NCI-H2196 (cell line): ENCODE measurements around the gene GLS2.
"Not testable (repeated sequence)": the region's sequence is repeated elsewhere in the genome, so short reads cannot be mapped to it uniquely, and the experiment has no call there.

Source experiments
- DNase-seq: peaks from one replicate; lab custom pipeline; 2025; ENCODE audit not compliant: unreplicated experiment; lab: John Stamatoyannopoulos, UW

The GLS2 gene

DNA sequence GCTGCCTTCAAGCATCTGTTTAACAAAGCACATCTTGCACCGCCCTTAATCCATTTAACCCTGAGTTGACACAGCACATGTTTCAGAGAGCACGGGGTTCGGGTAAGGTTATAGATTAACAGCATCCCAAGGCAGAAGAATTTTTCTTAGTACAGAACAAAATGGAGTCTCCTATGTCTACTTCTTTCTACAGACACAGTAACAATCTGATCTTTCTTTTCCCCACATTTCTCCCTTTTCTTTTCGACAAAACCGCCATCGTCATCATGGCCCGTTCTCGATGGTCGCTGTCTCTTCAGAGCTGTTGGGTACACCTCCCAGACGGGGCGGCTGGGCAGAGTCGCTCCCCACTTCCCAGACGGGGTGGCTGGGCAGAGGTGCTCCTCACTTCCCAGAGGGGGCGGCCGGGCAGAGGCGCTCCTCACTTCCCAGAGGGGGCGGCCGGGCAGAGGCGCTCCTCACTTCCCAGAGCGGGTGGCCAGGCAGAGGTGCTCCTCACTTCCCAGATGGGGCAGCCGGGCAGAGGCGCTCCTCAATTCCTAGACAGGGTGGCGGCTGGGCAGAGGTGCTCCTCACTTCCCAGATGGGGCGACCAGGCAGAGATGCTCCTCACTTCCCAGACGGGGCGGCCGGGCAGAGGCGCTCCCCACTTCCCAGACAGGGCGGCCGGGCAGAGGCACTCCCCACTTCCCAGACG lies 5.6 kb upstream of the GLS2 start:
- DNase-seq = not testable (repeated sequence)

DNA sequence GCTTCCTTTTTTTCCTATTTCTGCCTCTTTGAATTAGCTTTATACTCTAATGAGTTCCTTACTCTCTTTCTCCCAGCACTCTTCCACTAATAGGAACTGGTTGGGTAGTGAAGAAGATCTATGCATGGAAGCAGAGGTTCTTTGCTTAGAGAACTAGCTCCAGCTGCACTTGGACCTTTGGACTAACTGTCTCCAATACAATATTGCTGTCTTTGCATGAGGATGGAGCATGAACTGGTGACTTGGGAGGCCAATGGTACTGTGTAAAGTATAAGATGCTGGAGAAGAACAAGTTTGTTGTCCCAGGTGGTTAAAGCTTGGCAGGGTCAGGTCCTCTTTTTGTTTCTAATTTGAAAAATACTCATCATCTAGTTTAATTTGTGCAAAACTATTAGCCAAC lies 2.4 kb upstream of the GLS2 start:
- no peak for DNase-seq

DNA sequence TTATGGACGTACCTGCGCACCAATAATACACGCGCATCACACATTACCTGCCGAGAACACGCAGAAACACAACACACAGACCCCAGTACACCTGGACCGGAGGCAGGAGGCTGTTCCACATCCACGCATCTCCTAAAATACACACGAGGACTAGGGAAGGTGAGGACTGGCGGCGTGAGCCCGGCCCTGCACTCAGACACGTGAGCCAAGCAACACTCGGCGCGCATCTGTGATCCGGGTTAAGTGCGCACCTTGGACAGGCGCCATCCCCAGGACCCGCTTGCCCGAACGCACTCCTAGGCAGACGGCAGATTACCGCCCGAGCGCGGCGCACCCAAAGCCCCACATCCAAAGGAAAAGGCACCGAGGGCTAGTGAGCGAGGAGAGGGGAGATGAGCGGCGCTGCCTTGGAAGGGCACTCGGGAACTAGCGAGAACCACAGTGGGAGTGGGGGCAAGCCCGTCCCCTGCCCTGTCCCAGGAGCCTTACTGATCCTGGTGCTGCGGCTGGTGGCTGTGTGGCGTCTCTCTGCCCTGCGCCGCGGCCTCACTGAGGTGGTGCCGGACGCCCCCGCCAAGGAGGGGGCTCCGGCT lies 417 bp downstream of the GLS2 start:
- DNase-seq = peak; percentile 60

DNA sequence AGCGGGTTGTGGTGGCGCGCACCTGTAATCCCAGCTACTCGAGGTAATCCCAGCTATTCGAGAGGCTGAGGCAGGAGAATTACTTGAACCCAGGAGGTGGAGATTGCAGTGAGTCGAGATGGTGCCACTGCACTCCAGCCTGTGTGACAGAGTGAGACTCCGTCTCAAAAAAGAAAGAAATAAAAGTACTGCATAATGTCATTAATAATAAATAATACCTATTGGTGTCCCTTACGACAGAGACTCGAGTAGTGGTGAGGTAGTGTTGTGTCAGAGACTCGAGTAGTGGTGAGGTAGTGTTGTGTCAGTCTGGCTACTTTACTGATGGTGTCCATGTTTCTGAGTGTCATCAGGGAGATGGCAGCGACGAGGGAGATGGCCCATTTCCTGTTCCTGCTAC lies 1.3 kb downstream of the GLS2 start:
- DNase-seq = no peak

DNA sequence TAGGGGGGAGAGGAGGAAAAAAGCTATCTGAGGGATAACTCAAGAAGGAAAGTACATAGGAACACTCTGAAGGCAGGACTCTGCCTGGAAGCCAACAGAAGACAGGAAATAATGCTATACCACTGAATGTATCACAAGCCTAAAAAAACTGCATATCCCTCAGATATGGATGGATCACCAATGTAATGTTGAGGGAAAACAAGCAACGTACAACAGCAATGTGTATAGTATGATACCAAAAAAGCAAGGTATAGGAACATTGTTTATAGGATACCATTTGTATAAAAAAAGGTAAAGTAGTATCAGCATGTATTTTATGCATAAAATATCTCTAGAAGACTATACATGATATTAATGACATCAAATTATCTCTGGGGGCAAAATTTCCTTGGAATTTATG lies 3.4 kb downstream of the GLS2 start:
- DNase-seq = no peak

DNA sequence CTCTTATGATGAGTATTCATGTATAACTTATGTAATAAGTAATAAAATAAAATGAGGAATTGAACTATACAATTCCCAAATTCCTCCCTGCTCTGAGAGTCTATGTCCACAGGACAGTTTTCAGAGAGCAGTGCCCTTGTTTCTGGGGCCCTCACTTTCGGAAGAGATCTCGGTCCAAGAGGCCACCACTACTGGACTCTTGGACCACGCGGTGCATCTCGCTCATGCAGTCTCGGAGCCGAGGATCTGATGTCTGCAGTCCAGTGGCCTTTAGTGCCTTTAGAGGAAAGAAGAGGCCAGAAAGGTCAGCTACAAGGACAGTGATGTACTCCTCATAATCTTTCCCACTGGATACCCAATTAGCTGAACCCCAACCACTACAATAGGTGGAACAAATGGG lies 8.3 kb downstream of the GLS2 start:
- DNase-seq = no peak

- no peak for DNase-seq
Observed at GRCh38 chr12:56477521-56478225, 10.3 kb downstream of the GLS2 start.

DNA sequence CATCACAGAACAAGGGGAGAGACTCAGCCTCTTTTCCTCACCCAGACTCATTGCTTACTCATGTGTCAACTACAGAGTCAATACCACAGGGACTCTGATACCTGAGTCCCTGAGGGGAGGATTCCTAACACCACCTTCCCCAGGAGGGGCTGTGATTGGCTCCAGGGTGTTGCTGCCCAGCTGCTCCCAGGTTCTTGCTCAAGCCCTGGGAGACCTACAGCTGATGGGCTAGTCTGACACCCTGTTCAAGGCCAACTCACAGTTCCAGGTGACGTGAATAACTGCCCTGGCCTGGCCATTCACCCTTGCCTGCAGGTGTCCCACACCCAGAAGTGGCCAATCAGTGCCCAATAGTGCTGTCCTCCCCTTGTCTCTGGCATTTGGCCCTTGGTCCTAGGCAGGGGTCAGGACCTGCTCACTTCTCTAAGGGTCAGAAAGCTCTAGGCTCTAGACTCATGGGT lies 11.0 kb downstream of the GLS2 start:
- no peak for DNase-seq

DNA sequence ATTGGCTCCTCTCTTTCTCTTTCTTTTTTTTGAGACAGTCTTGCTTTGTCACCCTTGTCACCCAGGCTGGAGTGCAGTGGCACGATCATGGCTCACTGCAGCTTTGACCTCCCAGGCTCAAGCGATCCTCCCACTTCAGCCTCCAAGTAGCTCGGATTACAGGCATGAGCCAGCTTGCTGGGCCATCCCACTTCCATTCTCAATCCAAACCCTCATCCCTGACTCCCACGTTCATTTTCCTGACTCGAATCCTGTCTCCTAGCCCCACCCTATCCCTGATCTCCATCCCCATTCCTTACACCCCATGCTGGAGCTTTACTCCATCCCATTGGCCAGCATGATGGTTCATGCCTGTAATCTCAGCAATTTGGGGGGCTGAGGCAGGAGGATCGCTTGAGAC lies 11.8 kb downstream of the GLS2 start:
- no peak for DNase-seq

- DNase-seq = no peak
Observed at GRCh38 chr12:56474389-56474788, 13.6 kb downstream of the GLS2 start.

GRCh38 chr12:56469007-56469930 lies 18.7 kb downstream of the GLS2 start:
- DNase-seq = no peak

DNA sequence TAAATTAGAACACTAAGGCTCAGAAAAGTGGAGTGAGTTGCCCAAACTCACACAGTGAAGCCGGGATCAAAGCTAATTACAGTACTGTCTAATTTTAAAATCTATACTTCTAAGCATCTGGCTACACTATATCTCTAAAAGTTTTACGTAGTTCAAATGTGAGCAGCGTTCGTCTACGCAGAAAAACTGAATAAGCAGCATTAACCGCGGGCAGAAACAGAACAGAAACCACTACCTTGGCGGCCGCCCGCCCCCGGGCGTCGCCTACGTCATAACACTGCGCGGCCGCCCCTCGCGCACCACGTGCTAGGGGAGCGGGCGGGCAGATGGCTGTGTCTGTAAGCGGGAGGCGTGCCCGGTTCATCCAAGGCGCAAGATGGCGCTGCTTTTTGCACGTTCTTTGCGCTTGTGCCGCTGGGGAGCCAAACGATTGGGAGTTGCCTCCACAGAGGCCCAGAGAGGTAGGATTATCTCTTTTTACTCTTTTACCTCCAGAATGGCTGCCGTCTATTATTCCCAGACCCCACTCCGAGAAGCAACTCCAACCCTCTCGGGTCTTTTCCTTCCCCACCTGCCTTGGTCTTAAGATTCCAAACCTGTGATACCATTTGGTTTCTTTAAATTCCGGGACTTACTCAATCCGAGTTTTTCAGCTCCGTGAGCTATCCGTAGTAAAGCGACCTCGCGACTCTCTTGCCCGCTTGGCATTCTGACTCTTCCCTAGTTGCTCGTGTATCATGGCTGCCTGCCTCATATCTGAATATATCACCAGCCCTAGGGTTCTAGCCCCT lies 19.6 kb downstream of the GLS2 start, which contains the start of gene SPRYD4:
TSS of gene SPRYD4 (plus strand) at position 363 of the 791 bp plus-strand sequence. CDS start at position 377, 14 bp downstream.
- peak; percentile 96 for DNase-seq

DNA sequence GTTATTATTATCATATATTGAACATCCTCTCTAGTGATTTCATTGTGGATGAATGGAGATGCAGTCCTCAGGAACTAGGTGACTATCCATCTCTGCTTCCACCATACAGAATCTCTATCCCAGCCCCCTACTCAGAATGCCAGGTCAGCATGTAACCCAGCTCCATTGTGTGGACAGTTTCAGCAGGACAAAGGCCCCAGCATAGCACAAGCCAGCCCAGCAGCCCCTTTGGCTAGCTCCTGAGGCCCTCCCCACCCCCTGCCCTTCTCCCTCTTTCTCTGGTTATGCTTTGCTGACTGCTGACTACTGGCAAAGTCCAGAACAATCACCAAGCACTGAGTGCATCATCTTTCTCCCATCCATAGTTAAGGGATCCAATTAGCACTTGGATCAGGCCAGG lies 25.4 kb downstream of the GLS2 start:
- DNase-seq = no peak

DNA sequence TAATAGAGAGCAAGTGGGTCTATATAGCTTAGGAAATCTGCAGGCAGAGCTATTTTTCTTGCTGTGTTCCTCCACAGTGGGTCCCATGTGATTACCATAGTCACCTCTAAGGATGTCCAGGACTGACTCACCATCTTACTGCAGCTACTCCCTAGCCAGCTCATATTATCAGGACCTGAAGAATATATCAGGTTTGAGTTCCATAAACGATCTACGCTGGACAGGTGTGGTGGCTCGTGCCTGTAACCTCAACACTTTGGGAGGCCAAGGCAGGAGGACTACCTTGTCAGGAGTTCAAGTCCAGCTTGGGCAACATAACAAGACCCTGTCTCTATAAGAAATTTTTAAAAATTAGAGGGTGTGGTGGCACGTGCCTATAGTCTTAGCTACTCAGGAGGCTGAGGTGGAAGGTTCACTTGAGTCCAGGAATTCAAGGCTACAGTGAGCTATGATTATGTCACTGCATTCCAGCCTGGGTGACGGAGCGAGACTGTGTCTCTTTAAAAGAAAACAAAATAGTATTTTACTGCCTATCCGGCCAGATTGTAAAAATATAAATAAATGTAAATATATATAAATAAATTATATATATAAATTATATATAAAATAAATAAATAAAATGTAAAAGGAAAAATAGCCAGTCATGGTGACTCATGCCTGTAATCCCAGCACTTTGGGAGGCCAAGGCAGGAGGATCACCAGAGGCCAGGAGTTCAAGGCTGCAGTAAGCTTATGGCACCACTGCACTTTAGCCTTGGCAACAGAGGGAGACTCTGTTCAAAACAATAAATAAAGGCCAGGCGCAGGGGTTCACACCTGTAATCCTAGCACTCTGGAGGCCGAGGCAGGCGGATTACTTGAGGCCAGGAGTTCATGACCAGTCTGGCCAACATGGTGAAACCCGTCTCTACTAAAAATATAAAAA lies 26.5 kb downstream of the GLS2 start:
- no peak for DNase-seq

- DNase-seq = no peak
Observed at GRCh38 chr12:56457817-56458216, 30.1 kb downstream of the GLS2 start.

DNA sequence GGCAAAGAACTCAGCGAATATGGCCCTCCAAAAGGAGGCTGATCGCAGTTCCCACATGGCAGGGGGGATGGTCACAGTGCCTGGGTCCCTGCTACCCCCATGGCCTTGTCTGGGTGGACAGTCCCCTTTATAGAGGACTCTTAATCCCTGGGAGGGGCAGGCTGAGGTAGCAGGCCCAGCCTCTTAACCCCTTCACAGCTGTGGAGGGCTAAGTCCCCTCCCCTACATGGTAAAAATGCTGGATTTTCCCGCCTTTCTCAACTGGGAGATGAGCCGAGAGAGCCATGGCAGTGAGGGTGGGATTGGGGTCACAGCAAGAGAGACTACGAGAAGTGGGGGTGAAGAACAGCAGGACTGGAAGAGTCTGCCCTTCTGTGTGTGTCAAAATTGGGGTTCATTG lies 33.4 kb downstream of the GLS2 start, which contains the start of gene MIP:
TSS of gene MIP (minus strand) at position 101 of the 400 bp plus-strand sequence. CDS start at position 57, 44 bp downstream.
- DNase-seq = no peak

DNA sequence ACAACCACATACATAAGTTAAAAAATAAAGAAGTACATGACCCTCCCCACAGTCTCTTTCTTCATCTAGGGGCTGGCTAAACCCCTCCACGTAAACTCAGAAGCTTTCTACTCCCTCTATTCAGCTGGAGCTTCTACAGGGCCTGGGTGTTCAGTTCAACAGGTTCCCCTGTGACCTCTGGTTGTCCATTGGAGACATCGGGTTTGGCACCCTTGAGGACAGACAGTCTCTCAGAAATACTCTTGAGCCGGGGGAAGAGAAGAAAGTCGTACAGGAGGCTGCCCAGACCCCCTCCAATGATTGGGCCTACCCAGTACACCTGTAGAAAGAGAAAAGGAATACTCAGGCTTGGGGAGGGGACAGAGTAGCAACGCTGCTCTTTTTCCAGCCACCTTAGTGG lies 36.8 kb downstream of the GLS2 start:
- DNase-seq = no peak

- peak; percentile 8 for DNase-seq
Observed at GRCh38 chr12:56450241-56450640, 37.7 kb downstream of the GLS2 start.

- no peak for DNase-seq
Observed at GRCh38 chr12:56449622-56449984, 38.4 kb downstream of the GLS2 start.
